T47D (cell line): ENCODE measurements around the gene BTBD9.

Experiments
- DNase-seq, 2 experiments: peaks; one replicate each; pipeline versions ENCODE4 v3.0.0 to v3.0.0-alpha.2; 2011 to 2012; ENCODE audit warnings: low read depth in 1 of 2, low spot score in 1 of 2
- JUND ChIP-seq: IDR thresholded peaks from 2 replicates; pipeline ENCODE4 v1.6.1; 2012; ENCODE audit warnings: low read depth
- in situ Hi-C: cut with HindIII; loops from 2 replicates; pipeline ENCODE4 v1.10.0; 2016; ENCODE audit warnings: low sequenced_read_pairs, low pct_unique_long_range_greater_than_20kb

The BTBD9 gene

GRCh38 chr6:38400764-38401163 lies 239.0 kb downstream of the BTBD9 start:
- no peak for TF ChIP-seq JUND
- in situ Hi-C loops: no loop called here
- no peak for DNase-seq

- DNase-seq: no peak
- in situ Hi-C loops: no loop called here
- no peak for TF ChIP-seq JUND
These were observed 239.6 kb downstream of the BTBD9 start for GRCh38 chr6:38400101-38400500.

GRCh38 chr6:38396209-38396608 lies 243.5 kb downstream of the BTBD9 start:
- DNase-seq: no peak
- no peak for TF ChIP-seq JUND
- in situ Hi-C loops: no loop called here

GRCh38 chr6:38393986-38394385 lies 245.7 kb downstream of the BTBD9 start:
- no peak for DNase-seq
- no peak for TF ChIP-seq JUND
- in situ Hi-C loops: no loop called here

GRCh38 chr6:38391626-38392579 lies 247.8 kb downstream of the BTBD9 start:
- in situ Hi-C loops: no loop called here
- no peak for DNase-seq
- TF ChIP-seq JUND: no peak

GRCh38 chr6:38391206-38391605 lies 248.5 kb downstream of the BTBD9 start:
- no peak for TF ChIP-seq JUND
- in situ Hi-C loops: no loop called here
- no peak for DNase-seq

- in situ Hi-C loops: no loop called here
These were observed 249.9 kb downstream of the BTBD9 start for GRCh38 chr6:38389875-38390274.

GRCh38 chr6:38387971-38388370 lies 251.8 kb downstream of the BTBD9 start:
- no peak for TF ChIP-seq JUND
- in situ Hi-C loops: no loop called here
- DNase-seq: no peak

More at GRCh38 chr6:38389875-38390274, 249.9 kb downstream of the BTBD9 start:
- no peak for DNase-seq
- TF ChIP-seq JUND: no peak

GRCh38 chr6:38387461-38387860 lies 252.3 kb downstream of the BTBD9 start:
- in situ Hi-C loops: no loop called here
- DNase-seq: no peak
- TF ChIP-seq JUND: no peak

- no peak for TF ChIP-seq JUND
- in situ Hi-C loops: no loop called here
- DNase-seq: no peak
These were observed 260.9 kb downstream of the BTBD9 start for GRCh38 chr6:38378801-38379200.

GRCh38 chr6:38375937-38376336 lies 263.8 kb downstream of the BTBD9 start:
- TF ChIP-seq JUND: no peak
- no peak for DNase-seq
- in situ Hi-C loops: no loop called here

GRCh38 chr6:38375341-38375740 lies 264.4 kb downstream of the BTBD9 start:
- TF ChIP-seq JUND: no peak
- DNase-seq: no peak
- in situ Hi-C loops: no loop called here

GRCh38 chr6:38371881-38372280 lies 267.8 kb downstream of the BTBD9 start:
- TF ChIP-seq JUND: no peak

More at GRCh38 chr6:38371881-38372280, 267.8 kb downstream of the BTBD9 start:
- in situ Hi-C loops: no loop called here
- no peak for DNase-seq
